ENCODE data around the gene ZNF236. TPM values are rescaled to one million over a fixed set of nuclear protein-coding genes. Genes with fewer than 3 reads are reported as not detected.

Gene ZNF236
- total and polyA plus RNA-seq, 2 donors (not counting 3 experiments of a cell fraction or from before 2014, with no cell fraction given): 4.5 to 14.7 TPM

- Histone ChIP-seq H3K4me1 (ENCODE audit: control insufficient read depth, extremely low read depth, insufficient read depth, low read length) (no peaks in the 10 kb centered on the region), H3K4me2 (ENCODE audit: insufficient read depth, low read length) (no peak overlapping the region), H3K27me3 (ENCODE audit: control insufficient read depth in 2 of 2, insufficient read depth in 2 of 2, low read length in 2 of 2) (peaks cover 0 to 3% of the 10 kb centered on the region in 2 experiments), H3K36me3 (ENCODE audit: control insufficient read depth in 2 of 2, extremely low read depth in 1 of 2, insufficient read depth in 2 of 2, low read length in 2 of 2) (no peaks in the 10 kb centered on the region), H3K79me2 (ENCODE audit: control insufficient read depth, insufficient read depth, low read length) (no peaks in the 10 kb centered on the region), H3K9me1 (replicated peaks; ENCODE audit: control insufficient read depth, extremely low read depth, insufficient read depth, low read length) (no peaks in the 10 kb centered on the region), H2AFZ (ENCODE audit: low read depth, low read length) (no peak overlapping the region), H3K4me3 (replicated peaks in 1 of 3; ENCODE audit: insufficient read depth in 1 of 3, low read depth in 1 of 3, low read length in 3 of 3) (no peak overlapping the region), H3K27ac (ENCODE audit: insufficient read depth, low read depth, low read length) (no peak overlapping the region), H3K9me3 (replicated peaks; ENCODE audit: control insufficient read depth, insufficient read depth, low read length) (no peaks in the 10 kb centered on the region), H4K20me1 (replicated peaks; ENCODE audit: control insufficient read depth, extremely low read depth, insufficient read depth, low read length) (no peaks in the 10 kb centered on the region), H3K9ac (replicated peaks; ENCODE audit: extremely low read depth, insufficient read depth, low read length) (no peak overlapping the region)
- dilution Hi-C loops (cut with MboI; ENCODE audit: extremely low pct_ligation_motif_present, low sequenced_read_pairs): no loop called here
- CTCF ChIA-PET: no interaction called here
- TF ChIP-seq, protein P1, sequence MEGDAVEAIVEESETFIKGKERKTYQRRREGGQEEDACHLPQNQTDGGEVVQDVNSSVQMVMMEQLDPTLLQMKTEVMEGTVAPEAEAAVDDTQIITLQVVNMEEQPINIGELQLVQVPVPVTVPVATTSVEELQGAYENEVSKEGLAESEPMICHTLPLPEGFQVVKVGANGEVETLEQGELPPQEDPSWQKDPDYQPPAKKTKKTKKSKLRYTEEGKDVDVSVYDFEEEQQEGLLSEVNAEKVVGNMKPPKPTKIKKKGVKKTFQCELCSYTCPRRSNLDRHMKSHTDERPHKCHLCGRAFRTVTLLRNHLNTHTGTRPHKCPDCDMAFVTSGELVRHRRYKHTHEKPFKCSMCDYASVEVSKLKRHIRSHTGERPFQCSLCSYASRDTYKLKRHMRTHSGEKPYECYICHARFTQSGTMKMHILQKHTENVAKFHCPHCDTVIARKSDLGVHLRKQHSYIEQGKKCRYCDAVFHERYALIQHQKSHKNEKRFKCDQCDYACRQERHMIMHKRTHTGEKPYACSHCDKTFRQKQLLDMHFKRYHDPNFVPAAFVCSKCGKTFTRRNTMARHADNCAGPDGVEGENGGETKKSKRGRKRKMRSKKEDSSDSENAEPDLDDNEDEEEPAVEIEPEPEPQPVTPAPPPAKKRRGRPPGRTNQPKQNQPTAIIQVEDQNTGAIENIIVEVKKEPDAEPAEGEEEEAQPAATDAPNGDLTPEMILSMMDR (IDR thresholded peaks at IDR 0.05; ENCODE audit: extremely low read depth in 1 of 2, insufficient read depth in 1 of 2, low read depth in 1 of 2, low read length in 2 of 2): no peak
- no peak for TF ChIP-seq POLR2AphosphoS5 (IDR thresholded peaks at IDR 0.05; ENCODE audit: insufficient read depth, low read depth, low read length)
- no peak for TF ChIP-seq JUN (IDR thresholded peaks at IDR 0.05; ENCODE audit: borderline replicate concordance, insufficient read depth, insufficient read length, low read depth)
- TF ChIP-seq, protein P2, sequence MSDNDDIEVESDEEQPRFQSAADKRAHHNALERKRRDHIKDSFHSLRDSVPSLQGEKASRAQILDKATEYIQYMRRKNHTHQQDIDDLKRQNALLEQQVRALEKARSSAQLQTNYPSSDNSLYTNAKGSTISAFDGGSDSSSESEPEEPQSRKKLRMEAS (IDR thresholded peaks at IDR 0.05; ENCODE audit: insufficient read depth, insufficient read length): no peak
- no peak for TF ChIP-seq GATA2 (IDR thresholded peaks at IDR 0.05; ENCODE audit: insufficient read depth, insufficient read length, low read depth, low read length)
- no peak for TF ChIP-seq MYC (IDR thresholded peaks at IDR 0.05; ENCODE audit: low read depth, low read length)
- TF ChIP-seq EZH2 (IDR thresholded peaks at IDR 0.05; ENCODE audit: borderline replicate concordance, low read depth, low read length, severe bottlenecking): no peak
- TF ChIP-seq FOS (IDR thresholded peaks at IDR 0.05; ENCODE audit: borderline replicate concordance, insufficient read depth, low read length): no peak
- no peak for TF ChIP-seq POLR2A (IDR thresholded peaks at IDR 0.05; ENCODE audit: low read depth, low read length)
- no peak for DNase-seq (ENCODE audit: low read depth, low spot score)
- intact Hi-C loops (cut with micrococcal nuclease): no loop called here
- POLR2A ChIA-PET: no interaction called here
- BruUV-seq (replicated peaks): no TSS peak
- no peak for FAIRE-seq
These were observed 183.4 kb downstream of the ZNF236 start for GRCh38 chr18:77005651-77006195.

Measured in endothelial cell of umbilical vein (primary cell).